GM12891 (cell line): Measurements from ENCODE around the gene LHFPL6.

Experiments used
- POLR2A ChIP-seq: IDR thresholded peaks from 2 replicates; pipeline ENCODE4 v1.6.1; 2011; ENCODE audit warnings: low read depth, low read length, control low read depth
- POLR2AphosphoS5 ChIP-seq: IDR thresholded peaks from 2 replicates; pipeline ENCODE4 v1.6.1; 2011; ENCODE audit warnings: low read depth, low read length, control low read depth
- POU2F2 ChIP-seq: IDR thresholded peaks from 2 replicates; pipeline ENCODE4 v1.6.1; 2011; ENCODE audit warnings: low read depth, mild to moderate bottlenecking, control low read depth, low read length, moderate library complexity
- SPI1 ChIP-seq: IDR thresholded peaks from 2 replicates; pipeline ENCODE4 v1.6.1; 2011; ENCODE audit warnings: low read depth, low read length, control low read depth
- TAF1 ChIP-seq: IDR thresholded peaks from 2 replicates; pipeline ENCODE4 v1.6.1; 2011; ENCODE audit warnings: low read depth, low read length, control low read depth

DNA sequence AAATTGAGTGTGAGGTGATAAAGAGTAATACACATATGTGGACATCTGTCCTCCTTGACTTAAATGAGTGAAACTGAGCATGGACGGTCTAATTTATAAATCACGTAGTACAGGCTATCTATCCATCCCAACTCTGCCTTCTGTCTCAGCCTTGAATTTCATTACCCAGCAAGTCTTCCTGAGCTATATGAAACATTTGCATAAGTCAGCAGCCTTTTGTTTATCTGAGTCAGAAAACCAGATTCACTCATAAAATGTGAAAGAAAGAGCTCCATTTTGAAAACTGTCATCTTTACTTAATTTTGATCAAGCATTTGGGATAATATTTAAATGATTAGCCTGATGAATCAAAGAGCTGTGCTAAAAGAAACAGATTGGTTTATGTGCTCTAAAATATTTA is 197.9 kb downstream of the LHFPL6 start:
- no peak for TF ChIP-seq POLR2AphosphoS5
- TF ChIP-seq SPI1, result no peak
- TF ChIP-seq POLR2A, result no peak
- no peak for TF ChIP-seq POU2F2
- no peak for TF ChIP-seq TAF1
